Measurements from ENCODE around the gene CREB3. TPM values are rescaled to one million over a fixed set of nuclear protein-coding genes. Genes with fewer than 3 reads are reported as not detected.

Gene CREB3
- total RNA-seq, 1 donor from 2014 or later = 16.9 TPM

Other genes with a start within 250 kb of the CREB3 start
- 0.24 and 0.29 TPM in 2 replicates for gene RUSC2, start 242.6 kb upstream of the CREB3 start, total RNA-seq
- gene TESK1, start 127.4 kb upstream of the CREB3 start, total RNA-seq = 48.7 and 51.9 TPM in 2 replicates
- gene CD72, start 114.3 kb upstream of the CREB3 start, total RNA-seq = 118 and 125 TPM in 2 replicates
- gene SIT1, start 81.7 kb upstream of the CREB3 start, total RNA-seq = 27.5 and 28.0 TPM in 2 replicates
- 8,247 and 9,516 TPM in 2 replicates for gene RMRP, start 74.6 kb upstream of the CREB3 start, total RNA-seq
- gene CCDC107, start 74.4 kb upstream of the CREB3 start, total RNA-seq = 32.5 and 34.5 TPM in 2 replicates
- gene ARHGEF39, start 67.5 kb upstream of the CREB3 start, total RNA-seq = 0.59 and 0.89 TPM in 2 replicates
- gene CA9, start 58.7 kb upstream of the CREB3 start, total RNA-seq = 0.86 TPM in 1 of 2 replicates, not detected in the other
- 1.9 and 2.0 TPM in 2 replicates for gene TPM2, start 42.7 kb upstream of the CREB3 start, total RNA-seq
- gene TLN1, start 471 bp upstream of the CREB3 start, total RNA-seq = 327 and 362 TPM in 2 replicates
- 93.4 and 104 TPM in 2 replicates for gene GBA2, start 16.6 kb downstream of the CREB3 start, total RNA-seq
- gene RGP1, start 16.6 kb downstream of the CREB3 start, total RNA-seq = 23.8 and 25.4 TPM in 2 replicates
- 0.78 and 1.2 TPM in 2 replicates for gene MSMP, start 21.6 kb downstream of the CREB3 start, total RNA-seq
- gene NPR2, start 58.9 kb downstream of the CREB3 start, total RNA-seq = 4.4 and 4.6 TPM in 2 replicates
- 1.8 and 4.0 TPM in 2 replicates for gene SPAG8, start 79.6 kb downstream of the CREB3 start, total RNA-seq
- gene HINT2, start 82.4 kb downstream of the CREB3 start, total RNA-seq = 27.9 and 34.0 TPM in 2 replicates
- gene FAM221B, start 96.1 kb downstream of the CREB3 start, total RNA-seq = not detected in 2 replicates
- gene TMEM8B, start 96.6 kb downstream of the CREB3 start, total RNA-seq = 5.0 and 8.0 TPM in 2 replicates
- not detected in 2 replicates for gene OR13J1, start 137.7 kb downstream of the CREB3 start, total RNA-seq
- not detected in 2 replicates for gene HRCT1, start 173.5 kb downstream of the CREB3 start, total RNA-seq
- not detected in 2 replicates for gene SPAAR, start 176.8 kb downstream of the CREB3 start, total RNA-seq
- not detected in 2 replicates for gene OR2S2, start 225.5 kb downstream of the CREB3 start, total RNA-seq

Measured in activated B cell treated with CpG ODN at 0.5 μM for 24 hours (primary cell).